HepG2 (cell line): ENCODE results near the gene KRI1. TPM values are rescaled to one million over a fixed set of nuclear protein-coding genes. Genes with fewer than 3 reads are reported as not detected.

Experiments used
- FOXK1 ChIP-seq: sonication (generic); formaldehyde crosslinking; IDR thresholded peaks from 2 replicates; pipeline ENCODE4 v1.4.0; 2020; ENCODE audit warnings: low read depth, missing genetic modification reagents, borderline replicate concordance
- KLF16 ChIP-seq, 2 experiments: sonication (generic) in 1 of 2; formaldehyde crosslinking in 1 of 2; IDR thresholded peaks; 2 replicates each; pipeline versions ENCODE4 v1.6.1 to v1.8.0; 2016 to 2023; ENCODE audit warnings: missing genetic modification reagents in 2 of 2, missing compliant biosample characterization in 1 of 2
- MXI1 ChIP-seq: IDR thresholded peaks from 3 replicates; pipeline ENCODE4 v1.6.1; 2012; ENCODE audit warnings: low read depth, low read length, inconsistent platforms, borderline replicate concordance
- NFRKB ChIP-seq: fragments of 450-650 bp; IDR thresholded peaks from 2 replicates; pipeline ENCODE4 v1.6.1; 2017
- NR2F6 ChIP-seq, 2 experiments: IDR thresholded peaks; 2 replicates each; pipeline ENCODE4 v1.6.1; 2016; ENCODE audit warnings: antibody characterized with exemption in 1 of 2, mild to moderate bottlenecking in 1 of 2
- PAWR ChIP-seq: sonication (generic); formaldehyde crosslinking; IDR thresholded peaks from 2 replicates; pipeline ENCODE4 v1.4.0; 2020; ENCODE audit warnings: missing genetic modification reagents, mild to moderate bottlenecking, borderline replicate concordance
- PHF21A ChIP-seq: sonication (generic); formaldehyde crosslinking; IDR thresholded peaks from 2 replicates; pipeline ENCODE4 v1.5.0; 2020; ENCODE audit warnings: mild to moderate bottlenecking, missing genetic modification reagents
- RBFOX2 ChIP-seq: fragments of 200-400 bp; formaldehyde crosslinking; IDR thresholded peaks from 2 replicates; pipeline ENCODE4 v1.6.1; 2017; ENCODE audit warnings: low read depth, mild to moderate bottlenecking, low read length
- RCOR2 ChIP-seq: IDR thresholded peaks from 2 replicates; pipeline ENCODE4 v1.6.1; 2016; ENCODE audit warnings: missing biosample characterization, missing genetic modification reagents
- WIZ ChIP-seq: sonication (generic); formaldehyde crosslinking; IDR thresholded peaks from 2 replicates; pipeline ENCODE4 v1.5.1; 2020; ENCODE audit warnings: mild to moderate bottlenecking, missing genetic modification reagents
- ZNF30 ChIP-seq: sonication (generic); formaldehyde crosslinking; IDR thresholded peaks from 2 replicates; pipeline ENCODE4 v1.5.0; 2020; ENCODE audit warnings: mild to moderate bottlenecking, missing genetic modification reagents
- ZNF326 ChIP-seq: sonication (generic); formaldehyde crosslinking; IDR thresholded peaks from 2 replicates; pipeline ENCODE4 v1.4.0; 2020; ENCODE audit warnings: missing genetic modification reagents, borderline replicate concordance
- ZNF446 ChIP-seq: sonication (generic); formaldehyde crosslinking; IDR thresholded peaks from 2 replicates; pipeline ENCODE4 v1.5.0; 2020; ENCODE audit warnings: mild to moderate bottlenecking, missing genetic modification reagents
- ZNF7 ChIP-seq: IDR thresholded peaks from 2 replicates; pipeline ENCODE4 v1.6.1; 2016; ENCODE audit warnings: missing biosample characterization, missing genetic modification reagents
- ZNF83 ChIP-seq: sonication (generic); formaldehyde crosslinking; IDR thresholded peaks from 2 replicates; pipeline ENCODE4 v1.4.0; 2020; ENCODE audit warnings: missing genetic modification reagents, mild to moderate bottlenecking, borderline replicate concordance
- polyA plus RNA-seq, 8 experiments: library from polyadenylated mRNA; depleted of rRNA in 3 of 8; stranded (reverse) in 7 of 8; unstranded in 1 of 8; fragments of >200 nt; fragmentation: Illumina TruSeq in 4 of 8; extraction: Trizol in 4 of 8; gene quantifications; 2 replicates each; pipeline versions ENCODE4 v1.2.1 to v1.2.3, GENCODE V29; 2011 to 2016; ENCODE audit warnings: low read depth in 4 of 8, missing spikeins in 1 of 8, mixed read lengths in 1 of 8; ENCODE audit not compliant: insufficient read depth in 1 of 8
- total RNA-seq, 5 experiments: library from RNA; depleted of rRNA; stranded (reverse); fragments of >200 nt; fragmentation: Illumina TruSeq; extraction: Trizol; gene quantifications; 2 replicates each; pipeline ENCODE4 v1.2.3, GENCODE V29; 2016; ENCODE audit warnings: low read depth in 1 of 5
- TF ChIP-seq, protein P1 (sequence below): sonication (generic); formaldehyde crosslinking; IDR thresholded peaks from 2 replicates; pipeline ENCODE4 v1.5.1; 2020; ENCODE audit warnings: mild to moderate bottlenecking, missing genetic modification reagents, moderate library complexity
- TF ChIP-seq, protein P2 (sequence below): sonication (generic); formaldehyde crosslinking; IDR thresholded peaks from 2 replicates; pipeline ENCODE4 v1.4.0; 2020; ENCODE audit warnings: mild to moderate bottlenecking, missing genetic modification reagents
- TF ChIP-seq, protein P3 (sequence below): sonication (generic); formaldehyde crosslinking; IDR thresholded peaks from 2 replicates; pipeline ENCODE4 v1.4.0; 2020; ENCODE audit warnings: mild to moderate bottlenecking, low read depth, missing genetic modification reagents
- TF ChIP-seq, protein P4 (sequence below): IDR thresholded peaks from 2 replicates; pipeline ENCODE4 v1.6.1; 2016; ENCODE audit warnings: missing compliant biosample characterization, missing genetic modification reagents, borderline replicate concordance
- TF ChIP-seq, protein P5 (sequence below): fragments of 450-650 bp; IDR thresholded peaks from 2 replicates; pipeline ENCODE4 v1.6.1; 2016

Gene KRI1
- total and polyA plus RNA-seq, 2 of the 13 experiments (the other 11 are each of a cell fraction or from before 2014, with no cell fraction given), result 9.1 to 11.7 TPM

DNA sequence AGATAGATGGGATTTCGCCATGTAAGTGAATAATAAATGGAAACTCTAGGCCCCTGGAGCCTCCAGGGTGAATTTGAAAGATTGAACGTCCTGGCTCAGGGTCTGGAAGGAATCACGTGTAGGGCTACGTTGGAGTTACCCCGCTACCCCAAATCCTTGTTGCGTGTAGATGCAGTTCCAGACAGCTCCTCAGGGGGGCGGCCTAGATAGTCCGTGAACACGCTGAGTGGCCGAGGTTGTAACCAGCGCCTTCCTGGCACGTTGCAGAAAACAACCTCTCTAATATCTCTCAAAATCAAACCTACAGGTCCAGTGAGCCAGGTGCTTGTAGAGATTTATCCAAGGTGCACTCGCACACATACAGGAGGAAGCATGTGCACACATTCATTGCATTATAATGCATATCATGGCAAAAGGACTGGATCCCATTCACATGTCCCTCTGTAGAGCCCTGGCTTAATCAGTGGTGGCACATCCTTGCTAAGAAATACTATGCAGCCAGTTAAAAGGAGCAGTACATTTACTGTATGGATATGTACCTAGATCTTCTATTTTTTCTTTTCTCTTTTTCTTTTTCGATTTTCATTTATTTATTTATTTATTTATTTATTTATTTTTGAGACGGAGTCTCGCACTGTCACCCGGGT, 60.1 kb downstream of the KRI1 start (continued):
- TF ChIP-seq NR2F6 (IDR thresholded peaks at IDR 0.05) (no peak), NR2F6 (CRISPR knock-in tag; IDR thresholded peaks at IDR 0.05) (no peak), KLF16 (CRISPR knock-in tag; IDR thresholded peaks at IDR 0.05) (no peak), MXI1 (no peak), NFRKB (no peak), ZNF7 (CRISPR knock-in tag) (no peak), ZNF326 (CRISPR knock-in tag) (no peak), ZNF30 (CRISPR knock-in tag) (no peak), PAWR (CRISPR knock-in tag) (no peak), RBFOX2 (no peak), ZNF83 (0 out of 2 replicates have a peak, but pooled peaks have one; percentile 32), RCOR2 (CRISPR knock-in tag) (no peak), FOXK1 (CRISPR knock-in tag) (no peak), WIZ (CRISPR knock-in tag) (no peak), ZNF446 (CRISPR knock-in tag) (no peak), PHF21A (CRISPR knock-in tag) (no peak)
- TF ChIP-seq, protein P1, sequence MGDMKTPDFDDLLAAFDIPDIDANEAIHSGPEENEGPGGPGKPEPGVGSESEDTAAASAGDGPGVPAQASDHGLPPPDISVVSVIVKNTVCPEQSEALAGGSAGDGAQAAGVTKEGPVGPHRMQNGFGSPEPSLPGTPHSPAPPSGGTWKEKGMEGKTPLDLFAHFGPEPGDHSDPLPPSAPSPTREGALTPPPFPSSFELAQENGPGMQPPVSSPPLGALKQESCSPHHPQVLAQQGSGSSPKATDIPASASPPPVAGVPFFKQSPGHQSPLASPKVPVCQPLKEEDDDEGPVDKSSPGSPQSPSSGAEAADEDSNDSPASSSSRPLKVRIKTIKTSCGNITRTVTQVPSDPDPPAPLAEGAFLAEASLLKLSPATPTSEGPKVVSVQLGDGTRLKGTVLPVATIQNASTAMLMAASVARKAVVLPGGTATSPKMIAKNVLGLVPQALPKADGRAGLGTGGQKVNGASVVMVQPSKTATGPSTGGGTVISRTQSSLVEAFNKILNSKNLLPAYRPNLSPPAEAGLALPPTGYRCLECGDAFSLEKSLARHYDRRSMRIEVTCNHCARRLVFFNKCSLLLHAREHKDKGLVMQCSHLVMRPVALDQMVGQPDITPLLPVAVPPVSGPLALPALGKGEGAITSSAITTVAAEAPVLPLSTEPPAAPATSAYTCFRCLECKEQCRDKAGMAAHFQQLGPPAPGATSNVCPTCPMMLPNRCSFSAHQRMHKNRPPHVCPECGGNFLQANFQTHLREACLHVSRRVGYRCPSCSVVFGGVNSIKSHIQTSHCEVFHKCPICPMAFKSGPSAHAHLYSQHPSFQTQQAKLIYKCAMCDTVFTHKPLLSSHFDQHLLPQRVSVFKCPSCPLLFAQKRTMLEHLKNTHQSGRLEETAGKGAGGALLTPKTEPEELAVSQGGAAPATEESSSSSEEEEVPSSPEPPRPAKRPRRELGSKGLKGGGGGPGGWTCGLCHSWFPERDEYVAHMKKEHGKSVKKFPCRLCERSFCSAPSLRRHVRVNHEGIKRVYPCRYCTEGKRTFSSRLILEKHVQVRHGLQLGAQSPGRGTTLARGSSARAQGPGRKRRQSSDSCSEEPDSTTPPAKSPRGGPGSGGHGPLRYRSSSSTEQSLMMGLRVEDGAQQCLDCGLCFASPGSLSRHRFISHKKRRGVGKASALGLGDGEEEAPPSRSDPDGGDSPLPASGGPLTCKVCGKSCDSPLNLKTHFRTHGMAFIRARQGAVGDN, result no peak
- TF ChIP-seq, protein P2, sequence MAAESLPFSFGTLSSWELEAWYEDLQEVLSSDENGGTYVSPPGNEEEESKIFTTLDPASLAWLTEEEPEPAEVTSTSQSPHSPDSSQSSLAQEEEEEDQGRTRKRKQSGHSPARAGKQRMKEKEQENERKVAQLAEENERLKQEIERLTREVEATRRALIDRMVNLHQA (CRISPR knock-in tag), result no peak
- TF ChIP-seq, protein P3, sequence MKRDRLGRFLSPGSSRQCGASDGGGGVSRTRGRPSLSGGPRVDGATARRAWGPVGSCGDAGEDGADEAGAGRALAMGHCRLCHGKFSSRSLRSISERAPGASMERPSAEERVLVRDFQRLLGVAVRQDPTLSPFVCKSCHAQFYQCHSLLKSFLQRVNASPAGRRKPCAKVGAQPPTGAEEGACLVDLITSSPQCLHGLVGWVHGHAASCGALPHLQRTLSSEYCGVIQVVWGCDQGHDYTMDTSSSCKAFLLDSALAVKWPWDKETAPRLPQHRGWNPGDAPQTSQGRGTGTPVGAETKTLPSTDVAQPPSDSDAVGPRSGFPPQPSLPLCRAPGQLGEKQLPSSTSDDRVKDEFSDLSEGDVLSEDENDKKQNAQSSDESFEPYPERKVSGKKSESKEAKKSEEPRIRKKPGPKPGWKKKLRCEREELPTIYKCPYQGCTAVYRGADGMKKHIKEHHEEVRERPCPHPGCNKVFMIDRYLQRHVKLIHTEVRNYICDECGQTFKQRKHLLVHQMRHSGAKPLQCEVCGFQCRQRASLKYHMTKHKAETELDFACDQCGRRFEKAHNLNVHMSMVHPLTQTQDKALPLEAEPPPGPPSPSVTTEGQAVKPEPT (CRISPR knock-in tag), result no peak
- TF ChIP-seq, protein P4, sequence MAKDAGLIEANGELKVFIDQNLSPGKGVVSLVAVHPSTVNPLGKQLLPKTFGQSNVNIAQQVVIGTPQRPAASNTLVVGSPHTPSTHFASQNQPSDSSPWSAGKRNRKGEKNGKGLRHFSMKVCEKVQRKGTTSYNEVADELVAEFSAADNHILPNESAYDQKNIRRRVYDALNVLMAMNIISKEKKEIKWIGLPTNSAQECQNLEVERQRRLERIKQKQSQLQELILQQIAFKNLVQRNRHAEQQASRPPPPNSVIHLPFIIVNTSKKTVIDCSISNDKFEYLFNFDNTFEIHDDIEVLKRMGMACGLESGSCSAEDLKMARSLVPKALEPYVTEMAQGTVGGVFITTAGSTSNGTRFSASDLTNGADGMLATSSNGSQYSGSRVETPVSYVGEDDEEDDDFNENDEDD (CRISPR knock-in tag), result 0 out of 2 replicates have a peak, but pooled peaks have one; percentile 31
- TF ChIP-seq, protein P5, sequence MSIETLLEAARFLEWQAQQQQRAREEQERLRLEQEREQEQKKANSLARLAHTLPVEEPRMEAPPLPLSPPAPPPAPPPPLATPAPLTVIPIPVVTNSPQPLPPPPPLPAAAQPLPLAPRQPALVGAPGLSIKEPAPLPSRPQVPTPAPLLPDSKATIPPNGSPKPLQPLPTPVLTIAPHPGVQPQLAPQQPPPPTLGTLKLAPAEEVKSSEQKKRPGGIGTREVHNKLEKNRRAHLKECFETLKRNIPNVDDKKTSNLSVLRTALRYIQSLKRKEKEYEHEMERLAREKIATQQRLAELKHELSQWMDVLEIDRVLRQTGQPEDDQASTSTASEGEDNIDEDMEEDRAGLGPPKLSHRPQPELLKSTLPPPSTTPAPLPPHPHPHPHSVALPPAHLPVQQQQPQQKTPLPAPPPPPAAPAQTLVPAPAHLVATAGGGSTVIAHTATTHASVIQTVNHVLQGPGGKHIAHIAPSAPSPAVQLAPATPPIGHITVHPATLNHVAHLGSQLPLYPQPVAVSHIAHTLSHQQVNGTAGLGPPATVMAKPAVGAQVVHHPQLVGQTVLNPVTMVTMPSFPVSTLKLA, result no peak
